ENCODE results near the gene BATF2. TPM values are rescaled to one million over a fixed set of nuclear protein-coding genes. Genes with fewer than 3 reads are reported as not detected.
"Not testable (repeated sequence)": the region's sequence is repeated elsewhere in the genome, so short reads cannot be mapped to it uniquely, and the experiment has no call there.

Gene BATF2
- total RNA-seq, 2 experiments from 2014 or later = not detected

- Mint-ChIP-seq H3K36me3 (ENCODE audit: low read depth) (no peaks in the 10 kb centered on the region), H3K27ac (no peak overlapping the region), H3K4me1 (ENCODE audit: low read depth) (peaks cover 9% of the 10 kb centered on the region), H3K9me3 (no peaks in the 10 kb centered on the region), H3K4me3 (no peak overlapping the region), H3K27me3 (no peaks in the 10 kb centered on the region)
- ChIA-PET CTCF (interaction anchor here (1.3 to 2.4 kb wide), 3 partner anchors 8 to 184 kb away, joined by 4 to 9 read pairs (median 6); partner anchors contain the start of gene ARL2), POLR2A (interaction anchor here (1.1 to 2.2 kb wide), 2 partner anchors 9 to 18 kb away, joined by 3 to 5 read pairs; partner anchors contain the start of genes ARL2 and SAC3D1)
- ATAC-seq (no peak), DNase-seq (no peak)
- intact Hi-C loops (cut with micrococcal nuclease) = no loop called here
- TF ChIP-seq CTCF (IDR thresholded peaks at IDR 0.05) = no peak
These were observed 35.4 kb upstream of the BATF2 start for GRCh38 chr11:65032216-65032615.

- peaks cover 13% of the 10 kb centered on the region for H3K4me1 Mint-ChIP-seq (ENCODE audit: low read depth)
- POLR2A ChIA-PET = interaction anchor here (0.6 to 4.9 kb wide), 9 partner anchors 10 to 288 kb away, joined by 3 to 38 read pairs (median 4); partner anchors contain the start of genes ARL2, CDCA5 and SAC3D1
- CTCF ChIA-PET = interaction anchor here (0.9 to 3.7 kb wide), 12 partner anchors 10 to 285 kb away, joined by 3 to 37 read pairs (median 3); partner anchors contain the start of genes ARL2, SAC3D1, VPS51 and ZNHIT2
- no peaks in the 10 kb centered on the region for H3K36me3 Mint-ChIP-seq (ENCODE audit: low read depth)
- peak within 1 kb of the TSS; percentile 81 for H3K27ac Mint-ChIP-seq
- DNase-seq (peak; percentile 96), ATAC-seq (peak; percentile 94)
- no peaks in the 10 kb centered on the region for H3K27me3 Mint-ChIP-seq
- TF ChIP-seq CTCF (IDR thresholded peaks at IDR 0.05) = peak; percentile 80
- intact Hi-C loops (cut with micrococcal nuclease) = no loop called here
- H3K4me3 Mint-ChIP-seq = peak within 1 kb of the TSS; percentile 74
- no peaks in the 10 kb centered on the region for H3K9me3 Mint-ChIP-seq
These were observed 30.7 kb upstream of the BATF2 start, which contains the start of gene SNX15 for GRCh38 chr11:65027213-65028067. TSS of gene SNX15 (plus strand) at chr11:65027439. CDS start at chr11:65027538, 99 bp downstream.

- ATAC-seq (no peak), DNase-seq (no peak)
- no peak for TF ChIP-seq CTCF (IDR thresholded peaks at IDR 0.05)
- Mint-ChIP-seq H3K4me3 (peak overlapping the region; percentile 74), H3K9me3 (no peaks in the 10 kb centered on the region), H3K4me1 (ENCODE audit: low read depth) (peaks cover 13% of the 10 kb centered on the region), H3K27ac (peak overlapping the region; percentile 81), H3K27me3 (no peaks in the 10 kb centered on the region), H3K36me3 (ENCODE audit: low read depth) (no peaks in the 10 kb centered on the region)
- ChIA-PET CTCF (interaction anchor here (1.0 to 3.7 kb wide), 8 partner anchors 9 to 284 kb away, joined by 3 to 37 read pairs (median 3); partner anchors contain the start of genes ARL2, SAC3D1 and ZNHIT2), POLR2A (interaction anchor here (0.6 to 4.9 kb wide), 12 partner anchors 10 to 288 kb away, joined by 3 to 38 read pairs (median 4); partner anchors contain the start of genes ARL2, CDCA5, SAC3D1 and VPS51)
- intact Hi-C loops (cut with micrococcal nuclease) = no loop called here
These were observed 30.0 kb upstream of the BATF2 start for GRCh38 chr11:65026810-65027209.

GRCh38 chr11:65023502-65023901 is 26.7 kb upstream of the BATF2 start:
- not testable (repeated sequence) for DNase-seq; H3K9me3 Mint-ChIP-seq; H3K4me3 Mint-ChIP-seq; ATAC-seq; H3K27me3 Mint-ChIP-seq; H3K27ac Mint-ChIP-seq; H3K36me3 Mint-ChIP-seq (ENCODE audit: low read depth)
- POLR2A ChIA-PET = interaction anchor here (1.3 to 4.9 kb wide), 2 partner anchors 10 to 90 kb away, joined by 5 to 38 read pairs; partner anchors contain the start of gene ARL2
- peaks cover 13% of the 10 kb centered on the region for H3K4me1 Mint-ChIP-seq (ENCODE audit: low read depth)
- CTCF ChIA-PET = interaction anchor here (3.7 kb wide), 1 partner anchor 9 kb away, joined by 37 read pairs; the partner anchor contains the start of gene ARL2
- intact Hi-C loops (cut with micrococcal nuclease) = loop anchor here (5.0 kb wide), 1 partner anchor 59 kb away; the partner anchor contains the start of genes CDCA5 and ZFPL1

GRCh38 chr11:65021509-65021908 is 24.7 kb upstream of the BATF2 start:
- peaks cover 5% of the 10 kb centered on the region for H3K4me1 Mint-ChIP-seq (ENCODE audit: low read depth)
- ChIA-PET CTCF (no interaction called here), POLR2A (interaction anchor here (0.7 kb wide), 1 partner anchor 64 kb away, joined by 3 read pairs; no protein-coding TSS in a partner anchor)
- ATAC-seq (no peak), DNase-seq (no peak)
- peaks cover 20% of the 10 kb centered on the region for H3K36me3 Mint-ChIP-seq (ENCODE audit: low read depth)
- H3K27me3 Mint-ChIP-seq = no peaks in the 10 kb centered on the region
- H3K9me3 Mint-ChIP-seq = no peaks in the 10 kb centered on the region
- H3K4me3 Mint-ChIP-seq = no peak overlapping the region
- no peak for TF ChIP-seq CTCF (IDR thresholded peaks at IDR 0.05)
- intact Hi-C loops (cut with micrococcal nuclease) = loop anchor here (5.0 kb wide), 1 partner anchor 61 kb away; the partner anchor contains the start of genes CDCA5 and ZFPL1
- no peak overlapping the region for H3K27ac Mint-ChIP-seq
